Vagina (tissue), 2 donors: ENCODE results near the gene MEGF10. TPM values are rescaled to one million over a fixed set of nuclear protein-coding genes. Genes with fewer than 3 reads are reported as not detected.
"Not testable (repeated sequence)": the region's sequence is repeated elsewhere in the genome, so short reads cannot be mapped to it uniquely, and the experiment has no call there.

Experiments
- DNase-seq, 2 donors: peaks; one replicate each; pipeline ENCODE4 v3.0.0-alpha.2; 2017; ENCODE audit errors: extremely low spot score in 2 of 2
- H3K27ac ChIP-seq: fragments of 200-600 bp; sonication (generic); one replicate; pipeline ENCODE4 v1.5.1; 2019
- H3K27me3 ChIP-seq: fragments of 200-600 bp; sonication (generic); one replicate; pipeline ENCODE4 v1.5.1; 2019
- H3K36me3 ChIP-seq, 2 donors: fragments of 200-600 bp; sonication (generic); one replicate each; pipeline ENCODE4 v1.5.1; 2017 to 2019
- H3K4me1 ChIP-seq: fragments of 200-600 bp; sonication (generic); one replicate; pipeline ENCODE4 v1.5.1; 2019
- H3K4me3 ChIP-seq, 2 donors: fragments of 200-600 bp; sonication (generic); 1 replicate in 1 of 2; 2 replicates in 1 of 2; pipeline ENCODE4 v1.5.1; 2016 to 2019
- H3K9me3 ChIP-seq: fragments of 200-600 bp; sonication (generic); one replicate; pipeline ENCODE4 v1.5.1; 2019
- POLR2A ChIP-seq, 2 donors: fragments of 450-650 bp; IDR thresholded peaks; one replicate each; pipeline ENCODE4 v1.6.1; 2017; ENCODE audit warnings: antibody characterized with exemption in 2 of 2, mild to moderate bottlenecking in 2 of 2, moderate library complexity in 2 of 2
- POLR2AphosphoS5 ChIP-seq, 2 donors: sonication (generic); formaldehyde crosslinking; IDR thresholded peaks; one replicate each; pipeline ENCODE4 v1.9.0; 2017; ENCODE audit warnings: antibody characterized with exemption in 2 of 2, mild to moderate bottlenecking in 2 of 2, low read depth in 1 of 2; ENCODE audit not compliant: insufficient read depth in 1 of 2
- intact Hi-C: fragments of 100-400 bp; cut with DNase I; formaldehyde crosslinking; loops from one replicate; pipeline ENCODE4 v1.15.1; 2023
- total RNA-seq: library from RNA; depleted of rRNA; stranded (reverse); fragments of >200 nt; gene quantifications from one replicate; pipeline ENCODE4 v1.2.3, GENCODE V29; 2016
- TF ChIP-seq, protein P1 (sequence below), 3 experiments: fragments of 450-650 bp in 2 of 3; fragments of 200-600 bp in 1 of 3; sonication (generic) in 1 of 3; IDR thresholded peaks; one replicate each; pipeline ENCODE4 v1.5.1; 2017 to 2019; ENCODE audit warnings: antibody characterized with exemption in 3 of 3, mild to moderate bottlenecking in 2 of 3, moderate library complexity in 2 of 3

The MEGF10 gene
- total RNA-seq, 1 donor from 2014 or later: 0.74 TPM

DNA sequence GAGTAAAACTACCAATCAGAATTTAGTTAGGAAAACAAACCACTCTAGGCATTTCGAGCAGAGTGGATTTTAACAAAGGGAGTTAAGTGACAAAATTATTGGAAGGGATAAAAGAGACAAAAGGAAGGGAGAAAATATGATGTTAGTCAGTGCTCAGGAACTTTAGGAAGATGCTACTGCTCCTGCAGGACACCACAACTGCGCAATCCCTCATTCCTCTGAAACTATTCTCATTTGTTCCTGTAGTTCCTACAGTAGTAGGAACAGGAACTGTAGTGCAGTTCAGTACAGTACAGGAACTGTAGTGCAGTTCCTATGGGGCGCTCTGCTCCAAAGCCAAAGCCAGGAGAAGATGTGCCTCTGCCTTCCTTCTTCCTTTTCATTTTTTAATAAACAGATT is 29.9 kb upstream of the MEGF10 start:
- H3K36me3 ChIP-seq: no peaks in the 10 kb centered on the region
- H3K4me1 ChIP-seq: no peaks in the 10 kb centered on the region
- intact Hi-C loops: no loop called here
- no peak overlapping the region for H3K27ac ChIP-seq
- H3K4me3 ChIP-seq: no peak overlapping the region
- DNase-seq: no peak
- no peaks in the 10 kb centered on the region for H3K9me3 ChIP-seq
- H3K27me3 ChIP-seq: no peaks in the 10 kb centered on the region
- TF ChIP-seq POLR2A (IDR thresholded peaks at IDR 0.05) (no peak), POLR2AphosphoS5 (IDR thresholded peaks at IDR 0.05; ENCODE audit: insufficient read depth in 1 of 2, low read depth in 1 of 2) (no peak)
- TF ChIP-seq, protein P1, sequence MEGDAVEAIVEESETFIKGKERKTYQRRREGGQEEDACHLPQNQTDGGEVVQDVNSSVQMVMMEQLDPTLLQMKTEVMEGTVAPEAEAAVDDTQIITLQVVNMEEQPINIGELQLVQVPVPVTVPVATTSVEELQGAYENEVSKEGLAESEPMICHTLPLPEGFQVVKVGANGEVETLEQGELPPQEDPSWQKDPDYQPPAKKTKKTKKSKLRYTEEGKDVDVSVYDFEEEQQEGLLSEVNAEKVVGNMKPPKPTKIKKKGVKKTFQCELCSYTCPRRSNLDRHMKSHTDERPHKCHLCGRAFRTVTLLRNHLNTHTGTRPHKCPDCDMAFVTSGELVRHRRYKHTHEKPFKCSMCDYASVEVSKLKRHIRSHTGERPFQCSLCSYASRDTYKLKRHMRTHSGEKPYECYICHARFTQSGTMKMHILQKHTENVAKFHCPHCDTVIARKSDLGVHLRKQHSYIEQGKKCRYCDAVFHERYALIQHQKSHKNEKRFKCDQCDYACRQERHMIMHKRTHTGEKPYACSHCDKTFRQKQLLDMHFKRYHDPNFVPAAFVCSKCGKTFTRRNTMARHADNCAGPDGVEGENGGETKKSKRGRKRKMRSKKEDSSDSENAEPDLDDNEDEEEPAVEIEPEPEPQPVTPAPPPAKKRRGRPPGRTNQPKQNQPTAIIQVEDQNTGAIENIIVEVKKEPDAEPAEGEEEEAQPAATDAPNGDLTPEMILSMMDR (IDR thresholded peaks at IDR 0.05): no peak

DNA sequence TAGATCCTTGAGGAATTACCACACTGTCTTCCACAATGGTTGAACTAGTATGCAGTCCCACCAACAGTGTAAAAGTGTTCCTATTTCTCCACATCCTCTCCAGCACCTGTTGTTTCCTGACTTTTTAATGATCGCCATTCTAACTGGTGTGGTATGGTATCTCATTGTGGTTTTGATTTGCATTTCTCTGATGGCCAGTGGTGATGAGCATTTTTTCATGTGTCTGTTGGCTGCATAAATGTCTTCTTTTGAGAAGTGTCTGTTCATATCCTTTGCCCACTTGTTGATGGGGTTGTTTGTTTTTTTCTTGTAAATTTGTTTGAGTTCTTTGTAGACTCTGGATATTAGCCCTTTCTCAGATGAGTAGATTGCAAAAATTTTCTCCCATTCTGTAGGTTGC is 25.1 kb upstream of the MEGF10 start:
- H3K27ac ChIP-seq, H3K36me3 ChIP-seq, H3K9me3 ChIP-seq, DNase-seq, intact Hi-C loops, H3K4me3 ChIP-seq, H3K4me1 ChIP-seq, H3K27me3 ChIP-seq: not testable (repeated sequence)

DNA sequence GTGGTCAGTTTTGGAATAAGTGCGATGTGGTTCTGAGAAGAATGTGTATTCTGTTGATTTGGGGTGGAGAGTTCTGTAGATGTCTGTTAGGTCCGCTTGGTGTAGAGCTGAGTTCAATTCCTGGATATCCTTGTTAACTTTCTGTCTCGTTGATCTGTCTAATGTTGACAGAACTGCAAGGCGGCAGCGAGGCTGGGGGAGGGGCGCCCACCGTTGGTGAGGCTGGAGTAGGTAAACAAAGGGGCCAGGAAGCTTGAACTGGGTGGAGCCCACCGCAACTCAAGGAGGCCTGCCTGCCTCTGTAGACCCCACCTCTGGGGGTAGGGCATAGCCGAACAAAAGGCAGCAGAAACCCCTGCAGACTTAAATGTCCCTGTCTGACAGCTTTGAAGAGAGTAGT is 22.3 kb upstream of the MEGF10 start:
- intact Hi-C loops, DNase-seq, H3K4me3 ChIP-seq, H3K27me3 ChIP-seq, H3K9me3 ChIP-seq, H3K4me1 ChIP-seq, H3K27ac ChIP-seq, H3K36me3 ChIP-seq: not testable (repeated sequence)

DNA sequence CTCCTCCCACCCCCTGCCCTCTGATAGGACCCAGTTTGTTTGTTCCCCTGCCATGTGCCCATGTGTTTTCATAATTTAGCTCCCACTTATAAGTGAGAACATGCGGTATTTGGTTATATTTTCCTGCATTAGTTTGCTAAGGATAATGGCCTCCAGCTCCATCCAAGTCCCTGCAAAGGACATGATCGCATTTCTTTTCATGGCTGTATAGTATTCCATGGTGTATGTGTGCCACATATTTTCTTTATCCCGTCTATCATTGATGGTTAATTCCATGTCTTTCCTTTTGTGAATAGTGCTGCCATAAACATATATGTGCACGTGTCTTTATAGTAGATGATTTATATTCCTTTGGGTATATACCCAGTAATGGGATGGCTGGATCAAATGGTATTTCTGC is 19.9 kb upstream of the MEGF10 start:
- H3K27me3 ChIP-seq, H3K4me3 ChIP-seq, intact Hi-C loops, H3K4me1 ChIP-seq, DNase-seq, H3K27ac ChIP-seq, H3K36me3 ChIP-seq, H3K9me3 ChIP-seq: not testable (repeated sequence)

DNA sequence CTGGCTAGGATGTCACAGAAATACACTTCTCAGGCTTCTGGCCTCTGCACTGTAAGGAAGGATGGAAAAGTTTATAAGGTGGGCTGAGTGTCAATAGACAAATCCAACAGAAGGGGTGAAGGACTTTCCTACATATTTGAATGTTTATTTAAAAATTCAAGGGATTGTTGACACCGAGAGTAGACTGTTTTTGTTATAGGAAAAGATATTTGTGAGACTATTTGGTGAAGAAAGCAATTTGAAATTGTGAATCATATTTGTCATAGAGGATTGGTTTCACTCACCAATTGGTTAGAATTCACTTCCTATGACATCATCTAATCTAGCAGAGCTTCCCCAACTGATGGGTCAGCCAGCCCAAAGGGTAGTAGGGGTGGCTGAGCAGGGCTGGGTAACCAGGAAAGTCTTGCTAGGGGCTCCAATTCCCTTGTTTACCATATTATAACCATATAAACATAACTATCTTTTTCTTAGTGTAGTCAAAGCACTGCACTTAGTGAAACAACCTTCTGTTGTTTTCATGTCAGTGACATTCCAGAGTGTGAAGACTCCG is 14.9 kb upstream of the MEGF10 start:
- H3K36me3 ChIP-seq: no peaks in the 10 kb centered on the region
- intact Hi-C loops: no loop called here
- H3K4me1 ChIP-seq: no peaks in the 10 kb centered on the region
- no peak overlapping the region for H3K4me3 ChIP-seq
- TF ChIP-seq POLR2A (IDR thresholded peaks at IDR 0.05) (no peak), POLR2AphosphoS5 (IDR thresholded peaks at IDR 0.05; ENCODE audit: insufficient read depth in 1 of 2, low read depth in 1 of 2) (no peak)
- TF ChIP-seq, protein P1 (IDR thresholded peaks at IDR 0.05): no peak
- H3K27ac ChIP-seq: no peak overlapping the region
- no peak for DNase-seq
- H3K9me3 ChIP-seq: no peaks in the 10 kb centered on the region
- H3K27me3 ChIP-seq: no peaks in the 10 kb centered on the region

DNA sequence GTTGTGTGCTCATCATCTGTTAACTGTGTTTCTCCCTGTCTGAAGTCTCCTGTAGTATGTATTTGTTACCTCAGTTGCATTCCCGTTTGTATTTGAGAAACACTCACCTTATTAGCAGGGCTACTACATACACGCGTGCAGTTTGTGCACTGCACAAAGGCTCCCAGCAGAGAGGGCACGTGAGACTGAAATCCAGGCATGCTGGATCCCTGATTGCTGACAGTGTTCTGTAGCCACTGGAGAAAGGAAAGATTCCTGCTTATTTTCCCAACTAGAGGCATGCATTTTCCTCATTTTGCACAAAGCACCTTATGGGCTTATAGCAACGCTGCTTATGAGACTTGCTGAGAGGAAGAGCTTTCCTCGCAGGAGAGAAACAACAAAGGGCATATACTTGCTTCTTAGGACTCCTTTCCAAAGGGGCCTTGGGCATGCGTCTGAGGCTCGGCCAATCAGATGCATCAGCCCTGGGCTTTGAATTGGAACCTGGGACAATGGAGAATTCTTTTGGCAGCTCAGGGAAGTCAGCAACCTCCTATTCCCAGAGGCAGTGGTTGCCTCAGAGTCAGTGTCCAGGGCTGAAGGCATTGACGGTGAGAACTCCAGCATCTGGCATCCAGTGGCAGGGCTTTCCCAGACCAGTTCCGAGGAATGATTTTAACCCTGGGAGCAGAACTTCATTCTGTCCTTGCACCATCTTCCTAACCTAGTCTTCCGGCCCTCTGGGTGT is 9.9 kb upstream of the MEGF10 start:
- H3K9me3 ChIP-seq: no peaks in the 10 kb centered on the region
- no peaks in the 10 kb centered on the region for H3K4me1 ChIP-seq
- no peak for TF ChIP-seq POLR2AphosphoS5 (IDR thresholded peaks at IDR 0.05; ENCODE audit: insufficient read depth in 1 of 2, low read depth in 1 of 2)
- no peak for TF ChIP-seq POLR2A (IDR thresholded peaks at IDR 0.05)
- TF ChIP-seq, protein P1 (IDR thresholded peaks at IDR 0.05): no peak
- intact Hi-C loops: no loop called here
- H3K27me3 ChIP-seq: no peaks in the 10 kb centered on the region
- no peak for DNase-seq
- H3K4me3 ChIP-seq: no peak overlapping the region
- no peaks in the 10 kb centered on the region for H3K36me3 ChIP-seq
- H3K27ac ChIP-seq: no peak overlapping the region
